Psoas muscle (tissue), 8 donors: ENCODE data around the gene CCDC187. TPM values are rescaled to one million over a fixed set of nuclear protein-coding genes. Genes with fewer than 3 reads are reported as not detected.
"Not testable (repeated sequence)": the region's sequence is repeated elsewhere in the genome, so short reads cannot be mapped to it uniquely, and the experiment has no call there.

Experiments
- ATAC-seq, 4 donors: fragments of 200-7000 bp; cut with Tn5 transposase; one replicate each; pipeline ENCODE4 v1.9.1; 2020; ENCODE audit warnings: moderate library complexity in 3 of 4, mild to moderate bottlenecking in 2 of 4
- DNase-seq, 2 donors: peaks; one replicate each; pipeline ENCODE4 v3.0.0-alpha.2; 2020
- H3K27ac ChIP-seq: fragments of 200-600 bp; one replicate; pipeline ENCODE4 v1.8.0; 2022
- H3K27me3 ChIP-seq, 3 donors: fragments of 200-600 bp in 1 of 3; one replicate each; pipeline versions ENCODE4 v1.6.1 to v1.8.0; 2013 to 2022; ENCODE audit warnings: low read length in 2 of 3, mild to moderate bottlenecking in 2 of 3, moderate library complexity in 1 of 3; ENCODE audit not compliant: insufficient read depth in 3 of 3
- H3K36me3 ChIP-seq, 2 donors: fragments of 200-600 bp in 1 of 2; one replicate each; pipeline versions ENCODE4 v1.6.1 to v1.8.0; 2013 to 2022; ENCODE audit warnings: low read depth in 1 of 2, mild to moderate bottlenecking in 1 of 2, moderate library complexity in 1 of 2; ENCODE audit not compliant: insufficient read depth in 1 of 2
- H3K4me1 ChIP-seq: fragments of 200-600 bp; one replicate; pipeline ENCODE4 v1.8.0; 2022
- H3K4me3 ChIP-seq: fragments of 200-600 bp; one replicate; pipeline ENCODE4 v1.8.0; 2022; ENCODE audit warnings: mild to moderate bottlenecking
- H3K9me3 ChIP-seq: fragments of 200-600 bp; one replicate; pipeline ENCODE4 v1.8.0; 2022
- WGBS, 3 donors: extraction: QIAGEN DNeasy Blood & Tissue Kit; methylation state at CpG; one replicate each; pipeline versions ENCODE4 v1.1.6 to v1.1.7; 2013; 5-methylcytosine and 5-hydroxymethylcytosine counted together
- intact Hi-C, 2 donors: fragments of 100-400 bp; cut with DNase I; formaldehyde crosslinking; loops; one replicate each; pipeline versions ENCODE4 v1.11.0 to v1.14.2; 2022
- polyA plus RNA-seq, 3 donors: library from polyadenylated mRNA; stranded (reverse); fragments of 200-250 nt; gene quantifications; one replicate each; pipeline ENCODE4 v1.2.3, GENCODE V29; 2013
- total RNA-seq, 4 donors: library from RNA; stranded (reverse); fragmentation: NEBNext Ultra II Directional in 2 of 4; extraction: Animal tissue kit (Norgen Biotek cat#: 25700) in 2 of 4; gene quantifications; one replicate each; pipeline versions ENCODE4 v1.2.1 to v1.2.4, GENCODE V29; 2021 to 2023
- TF ChIP-seq, protein P1 (sequence below): fragments of 200-600 bp; IDR thresholded peaks from one replicate; pipeline ENCODE4 v1.8.0; 2022; ENCODE audit warnings: antibody characterized with exemption
- donor health status: healthy with polysubstance abuse.
- donor health status: DM: no; HTN: no; CAD: no; lungs with moderate emphysema.
- donor health status: Bipolar disorder and iron deficiency.
- donor health status: healthy.
- donor health status: DM: yes; HTN: yes; CAD: no.
- donor health status: DM: no; HTN: no; CAD: no.
- donor health status: DM: no; HTN: no; CAD: no.
- donor health status: DM: yes; HTN: yes; CAD: no.

The CCDC187 gene
- total and polyA plus RNA-seq, 7 donors: not detected

DNA sequence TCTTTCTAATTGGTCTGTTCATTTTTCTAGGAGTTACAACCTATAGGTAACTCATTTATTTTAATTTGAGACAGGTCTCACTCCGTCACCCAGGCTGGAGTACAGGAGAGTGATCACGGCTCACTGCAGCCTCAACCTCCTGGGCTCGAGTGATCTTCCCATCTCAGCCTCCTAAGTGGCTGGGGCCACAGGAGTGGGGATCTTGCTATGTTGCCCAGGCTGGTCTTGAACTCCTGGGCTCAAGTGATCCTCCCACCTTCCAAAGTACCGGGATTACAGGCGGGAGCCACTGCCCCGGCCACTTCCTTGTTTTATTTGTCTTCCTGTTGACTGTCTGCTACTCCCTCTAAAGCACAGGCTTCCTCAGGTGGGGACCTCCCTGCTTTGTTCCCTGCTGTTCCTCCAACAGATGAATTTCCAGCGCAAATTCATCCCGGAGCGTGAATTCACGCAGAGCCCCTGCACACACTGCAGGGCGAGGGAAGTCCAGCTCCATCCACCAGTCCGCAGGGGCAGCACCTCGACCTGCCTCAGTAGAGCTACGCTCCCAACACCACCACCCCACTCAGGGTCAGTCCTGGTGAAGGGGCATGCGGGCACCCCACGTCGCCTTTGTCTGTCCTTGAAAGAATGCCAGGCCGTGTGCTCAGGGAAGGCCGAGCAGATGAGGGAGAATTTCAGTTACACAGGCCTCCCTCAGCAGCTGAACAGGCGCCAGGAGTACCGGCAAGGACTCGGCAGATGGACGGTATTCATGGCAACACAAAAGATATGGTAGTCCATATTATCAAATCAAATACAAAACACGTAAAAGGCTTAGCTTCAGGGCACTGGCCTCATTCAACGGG, 64.5 kb downstream of the CCDC187 start:
- Histone ChIP-seq H3K36me3 (no peaks in the 10 kb centered on the region), H3K27ac (no peak overlapping the region), H3K4me3 (no peak overlapping the region), H3K9me3 (no peaks in the 10 kb centered on the region), H3K27me3 (no peaks in the 10 kb centered on the region), H3K4me1 (peaks cover 15% of the 10 kb centered on the region)
- intact Hi-C loops: no loop called here
- TF ChIP-seq, protein P1, sequence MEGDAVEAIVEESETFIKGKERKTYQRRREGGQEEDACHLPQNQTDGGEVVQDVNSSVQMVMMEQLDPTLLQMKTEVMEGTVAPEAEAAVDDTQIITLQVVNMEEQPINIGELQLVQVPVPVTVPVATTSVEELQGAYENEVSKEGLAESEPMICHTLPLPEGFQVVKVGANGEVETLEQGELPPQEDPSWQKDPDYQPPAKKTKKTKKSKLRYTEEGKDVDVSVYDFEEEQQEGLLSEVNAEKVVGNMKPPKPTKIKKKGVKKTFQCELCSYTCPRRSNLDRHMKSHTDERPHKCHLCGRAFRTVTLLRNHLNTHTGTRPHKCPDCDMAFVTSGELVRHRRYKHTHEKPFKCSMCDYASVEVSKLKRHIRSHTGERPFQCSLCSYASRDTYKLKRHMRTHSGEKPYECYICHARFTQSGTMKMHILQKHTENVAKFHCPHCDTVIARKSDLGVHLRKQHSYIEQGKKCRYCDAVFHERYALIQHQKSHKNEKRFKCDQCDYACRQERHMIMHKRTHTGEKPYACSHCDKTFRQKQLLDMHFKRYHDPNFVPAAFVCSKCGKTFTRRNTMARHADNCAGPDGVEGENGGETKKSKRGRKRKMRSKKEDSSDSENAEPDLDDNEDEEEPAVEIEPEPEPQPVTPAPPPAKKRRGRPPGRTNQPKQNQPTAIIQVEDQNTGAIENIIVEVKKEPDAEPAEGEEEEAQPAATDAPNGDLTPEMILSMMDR: no peak
- DNase-seq (no peak), ATAC-seq (no peak)
- 64 to 66% (median 66%) methylated on average over 25 of the region's 25 CpGs for WGBS, 3 donors

GRCh38 chr9:136238342-136238732, 65.6 kb downstream of the CCDC187 start:
- DNase-seq (no peak), ATAC-seq (no peak)
- intact Hi-C loops: no loop called here
- no peak overlapping the region for H3K4me3 ChIP-seq
- TF ChIP-seq, protein P1: no peak
- H3K36me3 ChIP-seq: no peaks in the 10 kb centered on the region
- no peaks in the 10 kb centered on the region for H3K27me3 ChIP-seq
- H3K4me1 ChIP-seq: peaks cover 12% of the 10 kb centered on the region
- WGBS, 3 donors: 65 to 72% (median 70%) methylated on average over 12 of the region's 12 CpGs
- H3K27ac ChIP-seq: no peak overlapping the region
- H3K9me3 ChIP-seq: no peaks in the 10 kb centered on the region

- intact Hi-C loops: no loop called here
- Histone ChIP-seq H3K27me3 (no peaks in the 10 kb centered on the region), H3K4me1 (peaks cover 12% of the 10 kb centered on the region), H3K4me3 (no peak overlapping the region), H3K27ac (no peak overlapping the region), H3K36me3 (no peaks in the 10 kb centered on the region), H3K9me3 (no peaks in the 10 kb centered on the region)
- no peak for ATAC-seq
- WGBS, 3 donors: 94 to 95% (median 95%) methylated on average over 32 of the region's 32 CpGs
- no peak for DNase-seq
- TF ChIP-seq, protein P1: no peak
Observed at GRCh38 chr9:136237486-136238341, 66.2 kb downstream of the CCDC187 start.

- H3K36me3 ChIP-seq, intact Hi-C loops, ATAC-seq, H3K27me3 ChIP-seq, H3K27ac ChIP-seq, H3K9me3 ChIP-seq, H3K4me3 ChIP-seq, DNase-seq: not testable (repeated sequence)
- peaks cover 12% of the 10 kb centered on the region for H3K4me1 ChIP-seq
- 93 to 96% (median 95%) methylated on average over 40 to 43 of the region's 43 CpGs for WGBS, 3 donors
Observed at GRCh38 chr9:136236471-136237410, 67.2 kb downstream of the CCDC187 start.
